ENCODE data around the gene DYRK1A. TPM values are rescaled to one million over a fixed set of nuclear protein-coding genes. Genes with fewer than 3 reads are reported as not detected.

DYRK1A gene
- total and polyA plus RNA-seq, 11 donors: 24.5 to 96.6 (median 69.0) TPM

- Histone ChIP-seq H3K27me3 (no peaks in the 10 kb centered on the region), H3K27ac (no peak overlapping the region), H3K4me1 (no peaks in the 10 kb centered on the region), H3K9me3 (peaks cover 0 to 17% (median 0%) of the 10 kb centered on the region in 12 donors), H3K4me3 (no peak overlapping the region), H3K36me3 (no peaks in the 10 kb centered on the region)
- 91 to 98% (median 95%) methylated on average over 1 of the region's 1 CpG for WGBS, 4 donors
- intact Hi-C loops (cut with DNase I): no loop called here
- DNase-seq: no peak
- no peak for ATAC-seq
- TF ChIP-seq CTCF (IDR thresholded peaks at IDR 0.05): no peak
- TF ChIP-seq POLR2A (IDR thresholded peaks at IDR 0.05): no peak
Observed at GRCh38 chr21:37542512-37542911, 175.9 kb downstream of the DYRK1A start.

- H3K36me3 ChIP-seq: no peaks in the 10 kb centered on the region
- WGBS, 4 donors: 85 to 87% (median 86%) methylated on average over 22 of the region's 22 CpGs
- intact Hi-C loops (cut with DNase I): no loop called here
- TF ChIP-seq CTCF (IDR thresholded peaks at IDR 0.05): no peak
- no peak for TF ChIP-seq POLR2A (IDR thresholded peaks at IDR 0.05)
- peaks cover 0 to 14% (median 0%) of the 10 kb centered on the region in 12 donors for H3K9me3 ChIP-seq
- H3K4me3 ChIP-seq: no peak overlapping the region
- no peaks in the 10 kb centered on the region for H3K27me3 ChIP-seq
- H3K27ac ChIP-seq: peak overlapping the region in 1 of 12 donors; percentile 50
- peaks cover 0 to 8% (median 6%) of the 10 kb centered on the region in 12 donors for H3K4me1 ChIP-seq
- ATAC-seq (no peak), DNase-seq (peak in 1 of 5 donors; percentile 5)
Observed at GRCh38 chr21:37546299-37546908, 179.8 kb downstream of the DYRK1A start.

GRCh38 chr21:37546949-37547614, 180.5 kb downstream of the DYRK1A start:
- no peak for DNase-seq
- H3K27ac ChIP-seq: peak overlapping the region in 1 of 12 donors; percentile 50
- intact Hi-C loops (cut with DNase I): no loop called here

More at GRCh38 chr21:37546949-37547614, 180.5 kb downstream of the DYRK1A start:
- peaks cover 0 to 15% (median 13%) of the 10 kb centered on the region in 12 donors for H3K4me1 ChIP-seq
- no peak overlapping the region for H3K4me3 ChIP-seq
- H3K27me3 ChIP-seq: no peaks in the 10 kb centered on the region
- TF ChIP-seq POLR2A (IDR thresholded peaks at IDR 0.05) (no peak), CTCF (IDR thresholded peaks at IDR 0.05) (no peak)
- WGBS, 4 donors: 70 to 83% (median 79%) methylated on average over 23 of the region's 23 CpGs
- no peaks in the 10 kb centered on the region for H3K36me3 ChIP-seq
- ATAC-seq: no peak
- peaks cover 0 to 14% (median 0%) of the 10 kb centered on the region in 12 donors for H3K9me3 ChIP-seq

All from heart left ventricle (tissue), 16 donors.